ENCODE results near the gene COL25A1. TPM values are rescaled to one million over a fixed set of nuclear protein-coding genes. Genes with fewer than 3 reads are reported as not detected.

Gene COL25A1
- total RNA-seq, 1 donor from 2014 or later = 5.6 TPM

DNA sequence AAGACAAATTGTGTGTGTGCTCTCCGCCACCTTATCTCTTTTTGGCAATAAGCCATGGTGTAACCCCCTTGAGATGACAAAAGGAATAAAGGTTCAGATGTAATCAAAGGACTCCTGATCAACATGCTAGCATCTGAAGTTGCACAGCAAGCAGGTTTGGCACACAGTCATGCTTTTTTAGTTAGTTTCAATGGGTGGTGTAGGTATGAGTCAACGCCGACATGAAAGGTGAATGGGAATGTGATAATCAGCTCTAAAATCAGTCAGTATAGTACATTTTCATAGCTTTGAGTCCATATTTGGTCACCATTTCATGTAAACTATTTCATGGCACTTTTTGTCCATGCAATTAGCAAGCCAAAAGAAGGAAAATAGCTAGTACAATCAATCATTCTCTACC lies 489.2 kb downstream of the COL25A1 start:
- Histone ChIP-seq H3K36me3 (no peaks in the 10 kb centered on the region), H3K27ac (no peak overlapping the region), H3K9me3 (no peaks in the 10 kb centered on the region), H3K4me3 (no peak overlapping the region), H3K27me3 (no peaks in the 10 kb centered on the region), H3K4me1 (no peaks in the 10 kb centered on the region)
- no peak for DNase-seq (ENCODE audit: low spot score in 2 of 2)
- intact Hi-C loops (cut with DNase I) = no loop called here
- TF ChIP-seq, protein P1, sequence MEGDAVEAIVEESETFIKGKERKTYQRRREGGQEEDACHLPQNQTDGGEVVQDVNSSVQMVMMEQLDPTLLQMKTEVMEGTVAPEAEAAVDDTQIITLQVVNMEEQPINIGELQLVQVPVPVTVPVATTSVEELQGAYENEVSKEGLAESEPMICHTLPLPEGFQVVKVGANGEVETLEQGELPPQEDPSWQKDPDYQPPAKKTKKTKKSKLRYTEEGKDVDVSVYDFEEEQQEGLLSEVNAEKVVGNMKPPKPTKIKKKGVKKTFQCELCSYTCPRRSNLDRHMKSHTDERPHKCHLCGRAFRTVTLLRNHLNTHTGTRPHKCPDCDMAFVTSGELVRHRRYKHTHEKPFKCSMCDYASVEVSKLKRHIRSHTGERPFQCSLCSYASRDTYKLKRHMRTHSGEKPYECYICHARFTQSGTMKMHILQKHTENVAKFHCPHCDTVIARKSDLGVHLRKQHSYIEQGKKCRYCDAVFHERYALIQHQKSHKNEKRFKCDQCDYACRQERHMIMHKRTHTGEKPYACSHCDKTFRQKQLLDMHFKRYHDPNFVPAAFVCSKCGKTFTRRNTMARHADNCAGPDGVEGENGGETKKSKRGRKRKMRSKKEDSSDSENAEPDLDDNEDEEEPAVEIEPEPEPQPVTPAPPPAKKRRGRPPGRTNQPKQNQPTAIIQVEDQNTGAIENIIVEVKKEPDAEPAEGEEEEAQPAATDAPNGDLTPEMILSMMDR (IDR thresholded peaks at IDR 0.05) = no peak

- H3K27me3 ChIP-seq = no peaks in the 10 kb centered on the region
- no peaks in the 10 kb centered on the region for H3K9me3 ChIP-seq
- H3K4me1 ChIP-seq = no peaks in the 10 kb centered on the region
- intact Hi-C loops (cut with DNase I) = no loop called here
- no peak overlapping the region for H3K4me3 ChIP-seq
- no peaks in the 10 kb centered on the region for H3K36me3 ChIP-seq
- DNase-seq (ENCODE audit: low spot score in 2 of 2) = no peak
- H3K27ac ChIP-seq = no peak overlapping the region
- TF ChIP-seq, protein P1 (IDR thresholded peaks at IDR 0.05) = no peak
Observed at GRCh38 chr4:108811486-108811885, 491.0 kb downstream of the COL25A1 start.

DNA sequence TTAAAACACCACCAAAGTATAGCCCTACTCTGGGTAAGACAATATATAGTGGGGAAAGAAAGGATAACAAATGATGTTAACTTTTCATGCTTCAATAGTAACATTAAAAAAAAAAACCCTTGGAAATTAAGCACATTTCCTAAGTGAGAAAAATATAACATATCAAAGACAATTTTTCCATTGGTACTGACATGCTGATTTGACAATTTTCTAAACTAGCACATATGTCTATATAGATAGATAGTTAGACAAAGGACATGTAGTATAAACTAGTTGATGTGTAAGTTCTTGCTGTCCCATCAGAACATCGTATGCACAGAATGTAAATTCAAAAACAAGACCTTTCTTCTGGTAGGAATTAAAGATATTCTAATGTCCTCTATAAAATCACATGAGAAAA lies 492.4 kb downstream of the COL25A1 start:
- H3K4me1 ChIP-seq = no peaks in the 10 kb centered on the region
- TF ChIP-seq, protein P1 (IDR thresholded peaks at IDR 0.05) = no peak
- intact Hi-C loops (cut with DNase I) = no loop called here

DNA sequence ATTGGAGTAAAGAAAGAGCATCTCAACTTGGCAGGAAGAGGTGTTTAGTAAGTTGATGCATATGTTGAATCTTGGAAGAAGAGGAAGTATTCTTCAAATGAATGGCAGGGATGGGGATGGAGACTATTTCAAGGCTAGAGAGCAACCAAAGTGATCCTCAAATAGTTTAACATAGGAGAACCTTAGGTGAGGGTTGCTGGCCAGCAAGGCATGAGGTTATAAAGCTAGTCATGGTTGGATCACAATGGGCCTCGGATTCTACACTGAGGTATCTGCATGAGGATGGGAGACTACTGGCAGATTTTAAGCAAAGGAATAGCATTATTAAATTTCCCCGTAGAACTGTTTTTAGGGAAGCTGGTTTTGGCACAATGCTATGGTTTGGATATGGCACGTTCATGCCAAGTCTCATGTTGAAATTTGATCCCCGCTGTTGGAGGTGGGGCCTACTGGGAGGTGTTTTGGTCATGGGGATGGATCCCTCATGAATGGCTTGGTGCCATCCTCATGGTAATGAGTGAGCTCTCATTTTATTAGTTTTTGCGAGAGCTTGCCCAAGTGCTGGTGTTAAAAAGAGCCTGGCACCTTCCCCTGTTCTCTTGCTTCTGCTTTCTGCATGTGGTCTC lies 497.7 kb downstream of the COL25A1 start:
- intact Hi-C loops (cut with DNase I) = no loop called here
- DNase-seq (ENCODE audit: low spot score in 2 of 2) = no peak
- TF ChIP-seq, protein P1 (IDR thresholded peaks at IDR 0.05) = no peak
- no peaks in the 10 kb centered on the region for H3K36me3 ChIP-seq
- H3K4me1 ChIP-seq = no peaks in the 10 kb centered on the region
- H3K27ac ChIP-seq = no peak overlapping the region
- H3K4me3 ChIP-seq = no peak overlapping the region
- H3K9me3 ChIP-seq = no peaks in the 10 kb centered on the region
- no peaks in the 10 kb centered on the region for H3K27me3 ChIP-seq

More for the DNA sequence above, 492.4 kb downstream of the COL25A1 start:
- Histone ChIP-seq H3K27me3 (no peaks in the 10 kb centered on the region), H3K9me3 (no peaks in the 10 kb centered on the region), H3K36me3 (no peaks in the 10 kb centered on the region), H3K4me3 (no peak overlapping the region), H3K27ac (no peak overlapping the region)
- no peak for DNase-seq (ENCODE audit: low spot score in 2 of 2)

- Histone ChIP-seq H3K27me3 (no peaks in the 10 kb centered on the region), H3K4me3 (no peak overlapping the region), H3K36me3 (no peaks in the 10 kb centered on the region), H3K9me3 (no peaks in the 10 kb centered on the region), H3K4me1 (no peaks in the 10 kb centered on the region), H3K27ac (no peak overlapping the region)
- TF ChIP-seq, protein P1 (IDR thresholded peaks at IDR 0.05) = no peak
- DNase-seq (ENCODE audit: low spot score in 2 of 2) = no peak
- intact Hi-C loops (cut with DNase I) = no loop called here
Observed at GRCh38 chr4:108799306-108799705, 503.2 kb downstream of the COL25A1 start.

DNA sequence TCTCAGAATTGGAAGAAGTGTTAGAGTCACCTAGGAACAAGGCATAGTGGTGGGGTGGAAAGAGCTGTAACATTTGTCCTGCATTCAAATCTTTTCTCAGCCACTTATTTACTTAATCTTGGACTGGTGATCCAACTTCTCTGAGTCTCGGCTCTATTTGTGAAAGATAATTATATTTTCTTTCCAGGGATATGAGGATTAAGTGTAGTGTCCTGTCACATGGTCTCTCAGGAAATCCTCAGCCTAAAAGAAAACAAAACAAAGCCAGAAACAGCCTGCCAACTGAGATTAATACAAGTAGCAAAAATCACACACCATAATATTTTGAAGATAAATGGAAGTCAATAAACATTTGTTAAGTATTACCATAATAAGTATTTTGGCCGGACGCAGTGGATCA lies 506.3 kb downstream of the COL25A1 start:
- Histone ChIP-seq H3K27me3 (no peaks in the 10 kb centered on the region), H3K4me3 (no peak overlapping the region), H3K36me3 (no peaks in the 10 kb centered on the region), H3K4me1 (no peaks in the 10 kb centered on the region), H3K27ac (peak overlapping the region; percentile 11 to 15), H3K9me3 (no peaks in the 10 kb centered on the region)
- intact Hi-C loops (cut with DNase I) = no loop called here
- TF ChIP-seq, protein P1 (IDR thresholded peaks at IDR 0.05) = no peak
- no peak for DNase-seq (ENCODE audit: low spot score in 2 of 2)

All from ascending aorta (tissue), 2 donors.